ENCODE results near the gene GRIK4. TPM values are rescaled to one million over a fixed set of nuclear protein-coding genes. Genes with fewer than 3 reads are reported as not detected.

Gene GRIK4
- total and polyA plus RNA-seq, 2 experiments from 2014 or later = 0.28 to 0.45 TPM

- Histone ChIP-seq H3K4me3 (no peak overlapping the region), H3K27ac (no peak overlapping the region), H3K27me3 (peaks cover 64% of the 10 kb centered on the region), H3K9me3 (ENCODE audit: low read depth) (no peaks in the 10 kb centered on the region), H3K4me1 (ENCODE audit: low read depth) (peaks cover 7% of the 10 kb centered on the region), H3K36me3 (no peaks in the 10 kb centered on the region)
- DNase-seq (ENCODE audit: low read depth in 1 of 2, low spot score in 1 of 2) = no peak
- no peak for TF ChIP-seq CTCF (IDR thresholded peaks at IDR 0.05; ENCODE audit: low read depth, low read length)
Measured at GRCh38 chr11:120522021-120522420, 10.5 kb downstream of the GRIK4 start.

GRCh38 chr11:120522736-120523135 lies 11.2 kb downstream of the GRIK4 start:
- TF ChIP-seq CTCF (IDR thresholded peaks at IDR 0.05; ENCODE audit: low read depth, low read length) = no peak
- Histone ChIP-seq H3K4me1 (ENCODE audit: low read depth) (peaks cover under 1% of the 10 kb centered on the region), H3K27ac (no peak overlapping the region), H3K27me3 (peaks cover 71% of the 10 kb centered on the region), H3K36me3 (no peaks in the 10 kb centered on the region), H3K4me3 (no peak overlapping the region), H3K9me3 (ENCODE audit: low read depth) (no peaks in the 10 kb centered on the region)
- DNase-seq (ENCODE audit: low read depth in 1 of 2, low spot score in 1 of 2) = no peak

- no peaks in the 10 kb centered on the region for H3K4me1 ChIP-seq (ENCODE audit: low read depth)
- TF ChIP-seq CTCF (IDR thresholded peaks at IDR 0.05; ENCODE audit: low read depth, low read length) = no peak
- no peak overlapping the region for H3K4me3 ChIP-seq
- DNase-seq (ENCODE audit: low read depth in 1 of 2, low spot score in 1 of 2) = no peak
- peaks cover 71% of the 10 kb centered on the region for H3K27me3 ChIP-seq
- H3K9me3 ChIP-seq (ENCODE audit: low read depth) = no peaks in the 10 kb centered on the region
- H3K36me3 ChIP-seq = no peaks in the 10 kb centered on the region
- no peak overlapping the region for H3K27ac ChIP-seq
Measured at GRCh38 chr11:120523196-120523595, 11.6 kb downstream of the GRIK4 start.

- DNase-seq (ENCODE audit: low read depth in 1 of 2, low spot score in 1 of 2) = no peak
- no peaks in the 10 kb centered on the region for H3K4me1 ChIP-seq (ENCODE audit: low read depth)
Measured at GRCh38 chr11:120524536-120525085, 13.1 kb downstream of the GRIK4 start.

GRCh38 chr11:120525261-120526171 lies 14.0 kb downstream of the GRIK4 start:
- peaks cover 71% of the 10 kb centered on the region for H3K27me3 ChIP-seq
- TF ChIP-seq CTCF (IDR thresholded peaks at IDR 0.05; ENCODE audit: low read depth, low read length) = no peak
- no peak overlapping the region for H3K4me3 ChIP-seq
- no peaks in the 10 kb centered on the region for H3K4me1 ChIP-seq (ENCODE audit: low read depth)
- no peak for DNase-seq (ENCODE audit: low read depth in 1 of 2, low spot score in 1 of 2)
- no peak overlapping the region for H3K27ac ChIP-seq
- no peaks in the 10 kb centered on the region for H3K36me3 ChIP-seq
- no peaks in the 10 kb centered on the region for H3K9me3 ChIP-seq (ENCODE audit: low read depth)

More at GRCh38 chr11:120524536-120525085, 13.1 kb downstream of the GRIK4 start:
- no peaks in the 10 kb centered on the region for H3K9me3 ChIP-seq (ENCODE audit: low read depth)
- TF ChIP-seq CTCF (IDR thresholded peaks at IDR 0.05; ENCODE audit: low read depth, low read length) = no peak
- H3K27me3 ChIP-seq = peaks cover 69% of the 10 kb centered on the region
- no peak overlapping the region for H3K4me3 ChIP-seq
- H3K36me3 ChIP-seq = no peaks in the 10 kb centered on the region
- no peak overlapping the region for H3K27ac ChIP-seq
